ENCODE data around the gene NOXO1. TPM values are rescaled to one million over a fixed set of nuclear protein-coding genes. Genes with fewer than 3 reads are reported as not detected.

The NOXO1 gene
- total RNA-seq, 1 experiment from 2014 or later = 3.4 TPM

- no peak overlapping the region for H3K27ac ChIP-seq (ENCODE audit: low read length)
These were observed 4.1 kb downstream of the NOXO1 start for GRCh38 chr16:1976951-1977874.

GRCh38 chr16:1976216-1976520 is 5.1 kb downstream of the NOXO1 start:
- H3K4me1 ChIP-seq (ENCODE audit: insufficient read depth, low read length) = peaks cover 20% of the 10 kb centered on the region
- intact Hi-C loops (cut with micrococcal nuclease) = no loop called here
- no peak overlapping the region for H2AFZ ChIP-seq (ENCODE audit: low read length)
- H3K27me3 ChIP-seq (ENCODE audit: low read length) = no peaks in the 10 kb centered on the region
- H3K36me3 ChIP-seq (ENCODE audit: low read depth, low read length) = no peaks in the 10 kb centered on the region
- no peak for DNase-seq
- CTCF ChIA-PET = no interaction called here
- POLR2A ChIA-PET (ENCODE audit: unreplicated experiment) = no interaction called here
- H3F3A ChIP-seq (ENCODE audit: low read length, unreplicated experiment) = no peaks in the 10 kb centered on the region
- ATAC-seq = no peak
- no peaks in the 10 kb centered on the region for H4K20me1 ChIP-seq (ENCODE audit: low read length)
- no peak overlapping the region for H3K27ac ChIP-seq (ENCODE audit: low read length)
- BruUV-seq (replicated peaks) = no TSS peak
- H3K4me3 ChIP-seq (ENCODE audit: low read length) = no peak overlapping the region
- TF ChIP-seq EZH2 (IDR thresholded peaks at IDR 0.05; ENCODE audit: low read length, unreplicated experiment) = no peak
- TF ChIP-seq CTCF (conservative IDR thresholded peaks at IDR 0.05; ENCODE audit: low read depth, low read length) = no peak
- no peak for TF ChIP-seq EZH2phosphoT487 (IDR thresholded peaks at IDR 0.05; ENCODE audit: borderline replicate concordance, low read length)
- H3K4me2 ChIP-seq (ENCODE audit: low read length) = no peak overlapping the region
- H3K9me3 ChIP-seq (ENCODE audit: low read length) = no peaks in the 10 kb centered on the region
- peaks cover 21% of the 10 kb centered on the region for H3K79me2 ChIP-seq (ENCODE audit: low read length)
- H3K9ac ChIP-seq (ENCODE audit: low read length) = no peak overlapping the region
- H3K9me2 ChIP-seq (replicated peaks; ENCODE audit: low read length) = no peaks in the 10 kb centered on the region

More at GRCh38 chr16:1976951-1977874, 4.1 kb downstream of the NOXO1 start:
- Histone ChIP-seq H4K20me1 (ENCODE audit: low read length) (no peaks in the 10 kb centered on the region), H3K4me3 (ENCODE audit: low read length) (no peak overlapping the region), H3K27me3 (ENCODE audit: low read length) (no peaks in the 10 kb centered on the region), H3K79me2 (ENCODE audit: low read length) (peaks cover 17% of the 10 kb centered on the region), H3K9me3 (ENCODE audit: low read length) (no peaks in the 10 kb centered on the region), H3K9me2 (replicated peaks; ENCODE audit: low read length) (no peaks in the 10 kb centered on the region), H3K36me3 (ENCODE audit: low read depth, low read length) (no peaks in the 10 kb centered on the region), H3K9ac (ENCODE audit: low read length) (no peak overlapping the region), H3K4me1 (ENCODE audit: insufficient read depth, low read length) (peaks cover 26% of the 10 kb centered on the region), H2AFZ (ENCODE audit: low read length) (no peak overlapping the region), H3K4me2 (ENCODE audit: low read length) (no peak overlapping the region), H3F3A (ENCODE audit: low read length, unreplicated experiment) (no peaks in the 10 kb centered on the region)
- no peak for DNase-seq
- CTCF ChIA-PET = no interaction called here
- TF ChIP-seq EZH2 (IDR thresholded peaks at IDR 0.05; ENCODE audit: low read length, unreplicated experiment) (no peak), EZH2phosphoT487 (IDR thresholded peaks at IDR 0.05; ENCODE audit: borderline replicate concordance, low read length) (no peak), CTCF (conservative IDR thresholded peaks at IDR 0.05; ENCODE audit: low read depth, low read length) (no peak)
- POLR2A ChIA-PET (ENCODE audit: unreplicated experiment) = no interaction called here
- BruUV-seq (replicated peaks) = no TSS peak
- intact Hi-C loops (cut with micrococcal nuclease) = no loop called here
- ATAC-seq = no peak

All from PC-3 (cell line).